ENCODE results near the gene SMARCA2.

- TF ChIP-seq POLR2A (IDR thresholded peaks at IDR 0.05; ENCODE audit: low read length) (no peak), GATA1 (IDR thresholded peaks at IDR 0.05; ENCODE audit: low read depth, low read length) (no peak)
Observed at GRCh38 chr9:2208991-2209390, 193.8 kb downstream of the SMARCA2 start.

All from erythroblast (primary cell).